Progenitor cell of endocrine pancreas (in vitro differentiated cells): ENCODE measurements around the gene F10. TPM values are rescaled to one million over a fixed set of nuclear protein-coding genes. Genes with fewer than 3 reads are reported as not detected.

Source experiments
- DNase-seq: peaks from one replicate; pipeline ENCODE4 v3.0.0; 2021; ENCODE audit warnings: low spot score; ENCODE audit not compliant: unreplicated experiment
- H3K27ac Mint-ChIP-seq: 2 replicates; pipeline ENCODE4 v1.8.0; 2021; ENCODE audit warnings: mild to moderate bottlenecking, moderate library complexity, mixed read lengths
- H3K27me3 Mint-ChIP-seq: 2 replicates; pipeline ENCODE4 v1.8.0; 2021; ENCODE audit warnings: mixed read lengths
- H3K36me3 Mint-ChIP-seq: 2 replicates; pipeline ENCODE4 v1.8.0; 2022; ENCODE audit warnings: mixed read lengths; ENCODE audit not compliant: insufficient read depth
- H3K4me1 Mint-ChIP-seq: 2 replicates; pipeline ENCODE4 v1.8.0; 2021; ENCODE audit warnings: low read depth, mixed read lengths
- H3K4me3 Mint-ChIP-seq: 2 replicates; pipeline ENCODE4 v1.8.0; 2021; ENCODE audit warnings: low read depth, mild to moderate bottlenecking, moderate library complexity, mixed read lengths
- H3K9me3 Mint-ChIP-seq: 2 replicates; pipeline ENCODE4 v1.8.0; 2021; ENCODE audit warnings: low read depth, mixed read lengths
- CTCF ChIP-seq: fragments of 200-600 bp; sonication (generic); IDR thresholded peaks from one replicate; pipeline ENCODE4 v1.5.0; 2021; ENCODE audit warnings: antibody characterized with exemption, mild to moderate bottlenecking; ENCODE audit not compliant: unreplicated experiment
- total RNA-seq: library from RNA; stranded (reverse); gene quantifications from 2 replicates; pipeline ENCODE4 v1.2.1, GENCODE V29; 2021

The F10 gene
- total RNA-seq, 1 donor from 2014 or later, result 30.2 TPM

GRCh38 chr13:113094410-113094800 is 28.2 kb upstream of the F10 start:
- H3K36me3 Mint-ChIP-seq, result peaks cover 11% of the 10 kb centered on the region
- no peaks in the 10 kb centered on the region for H3K9me3 Mint-ChIP-seq
- no peak for DNase-seq
- no peak overlapping the region for H3K4me3 Mint-ChIP-seq
- H3K27me3 Mint-ChIP-seq, result no peaks in the 10 kb centered on the region
- no peak for TF ChIP-seq CTCF
- H3K27ac Mint-ChIP-seq, result no peak overlapping the region
- no peaks in the 10 kb centered on the region for H3K4me1 Mint-ChIP-seq

GRCh38 chr13:113095146-113096051 is 27.2 kb upstream of the F10 start:
- Mint-ChIP-seq H3K4me3 (no peak overlapping the region), H3K4me1 (no peaks in the 10 kb centered on the region), H3K27me3 (no peaks in the 10 kb centered on the region), H3K36me3 (peaks cover 9% of the 10 kb centered on the region), H3K27ac (peak overlapping the region; percentile 88), H3K9me3 (no peaks in the 10 kb centered on the region)
- TF ChIP-seq CTCF, result no peak
- no peak for DNase-seq

- H3K9me3 Mint-ChIP-seq, result no peaks in the 10 kb centered on the region
- H3K27me3 Mint-ChIP-seq, result no peaks in the 10 kb centered on the region
- TF ChIP-seq CTCF, result no peak
- no peak for DNase-seq
- no peak overlapping the region for H3K27ac Mint-ChIP-seq
- peaks cover 5% of the 10 kb centered on the region for H3K36me3 Mint-ChIP-seq
- H3K4me3 Mint-ChIP-seq, result no peak overlapping the region
- no peaks in the 10 kb centered on the region for H3K4me1 Mint-ChIP-seq
Observed at GRCh38 chr13:113096052-113096744, 26.4 kb upstream of the F10 start.

GRCh38 chr13:113096745-113097305 is 25.8 kb upstream of the F10 start:
- Mint-ChIP-seq H3K4me1 (no peaks in the 10 kb centered on the region), H3K4me3 (no peak overlapping the region), H3K36me3 (peaks cover 5% of the 10 kb centered on the region), H3K9me3 (no peaks in the 10 kb centered on the region), H3K27ac (no peak overlapping the region), H3K27me3 (no peaks in the 10 kb centered on the region)
- no peak for TF ChIP-seq CTCF
- DNase-seq, result no peak

- H3K4me3 Mint-ChIP-seq, result no peak overlapping the region
- DNase-seq, result no peak
- no peak overlapping the region for H3K27ac Mint-ChIP-seq
- H3K4me1 Mint-ChIP-seq, result no peaks in the 10 kb centered on the region
- H3K27me3 Mint-ChIP-seq, result no peaks in the 10 kb centered on the region
- peaks cover 5% of the 10 kb centered on the region for H3K36me3 Mint-ChIP-seq
- TF ChIP-seq CTCF, result no peak
- no peaks in the 10 kb centered on the region for H3K9me3 Mint-ChIP-seq
Observed at GRCh38 chr13:113097651-113098050, 24.9 kb upstream of the F10 start.
